Activated gamma-delta T cell treated with anti-CD3 and anti-CD28 coated beads, Interleukin-2, amount 50 U/mL, for 16 hours (primary cell): Measurements from ENCODE around the gene CDH10.

Source experiments
- DNase-seq: peaks from one replicate; pipeline ENCODE4 v3.0.0-alpha.2; 2020; ENCODE audit warnings: low read depth

The CDH10 gene

DNA sequence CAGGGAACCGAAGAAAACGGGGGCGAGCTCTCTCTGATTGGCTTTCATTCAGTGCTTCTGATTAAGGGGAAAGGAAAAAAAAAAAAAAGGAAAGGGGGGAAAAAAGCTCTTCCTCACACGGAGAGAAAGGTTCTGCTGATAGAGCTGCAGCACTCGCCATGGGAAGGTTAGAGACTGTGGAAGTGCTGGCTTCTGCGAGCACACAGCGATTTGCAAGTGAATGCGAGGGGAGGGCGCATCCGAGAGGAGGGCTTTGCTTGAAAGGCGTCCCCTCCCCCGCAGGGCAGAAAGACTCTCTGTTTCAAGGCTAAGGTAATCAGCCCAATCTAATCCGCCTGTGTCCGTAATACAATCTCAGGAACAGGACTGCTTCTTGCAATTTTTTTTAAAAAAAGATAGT is at the start of gene CDH10:
Gene CDH10, minus strand, starts transcription at position 218 of the 400 bp plus-strand sequence. CDS start 51,488 bp downstream, outside the sequence.
- DNase-seq = no peak

DNA sequence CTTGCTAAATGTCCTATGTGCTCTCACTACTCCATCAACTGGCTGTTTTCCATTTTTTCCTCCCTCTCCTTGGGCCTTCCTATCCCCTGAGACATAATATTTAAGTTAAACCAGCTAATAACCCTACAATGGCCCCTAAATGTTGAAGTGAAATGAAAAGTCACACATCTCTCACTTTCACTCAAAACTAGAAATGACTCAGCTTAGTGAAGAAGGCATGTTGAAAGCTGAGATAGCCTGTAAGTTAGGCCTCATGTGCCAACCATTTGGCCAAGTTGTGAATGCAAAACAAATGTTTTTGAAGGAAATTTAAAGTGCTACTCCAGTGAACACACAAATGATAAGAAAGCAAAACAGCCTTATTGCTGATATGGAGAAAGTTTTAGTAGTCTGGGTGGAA is 48.8 kb upstream of the CDH10 start:
- no peak for DNase-seq

DNA sequence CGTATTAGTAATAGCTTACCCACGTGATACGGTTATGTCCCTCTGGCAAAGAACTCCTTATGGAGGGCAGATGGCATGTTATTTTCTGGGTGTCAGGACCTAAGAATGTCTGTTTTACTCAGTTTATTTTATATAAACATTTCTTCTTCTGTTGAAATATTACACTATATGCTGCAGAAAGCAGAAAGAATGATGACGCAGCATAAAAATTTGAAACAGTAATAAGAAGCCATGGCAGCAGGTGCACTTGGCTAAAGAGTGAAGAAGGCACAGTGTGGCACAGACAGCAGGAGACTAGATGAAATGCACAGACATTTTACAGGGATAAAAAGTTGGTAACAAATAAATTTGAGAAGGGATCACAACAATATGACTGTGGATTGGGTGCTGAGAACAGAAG is 46.3 kb upstream of the CDH10 start:
- DNase-seq = no peak

DNA sequence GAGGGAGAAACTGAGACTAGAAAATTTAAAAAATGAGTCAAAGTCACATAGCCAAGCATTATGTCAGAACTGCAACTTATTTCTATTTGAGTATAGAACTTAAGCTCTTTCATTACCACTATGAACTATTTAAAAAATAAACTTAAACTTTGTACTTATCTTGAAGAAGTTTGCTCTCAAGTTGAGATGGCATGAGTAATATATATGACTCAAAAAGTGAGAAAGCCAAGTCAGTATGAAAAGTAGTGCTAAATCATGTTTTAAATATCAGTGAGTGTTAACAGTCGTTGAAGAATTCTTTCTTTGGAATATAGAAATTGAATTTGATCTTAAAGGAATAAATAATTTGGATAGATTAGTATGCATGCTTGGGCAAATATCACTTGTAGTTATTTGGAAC is 36.3 kb upstream of the CDH10 start:
- no peak for DNase-seq

DNA sequence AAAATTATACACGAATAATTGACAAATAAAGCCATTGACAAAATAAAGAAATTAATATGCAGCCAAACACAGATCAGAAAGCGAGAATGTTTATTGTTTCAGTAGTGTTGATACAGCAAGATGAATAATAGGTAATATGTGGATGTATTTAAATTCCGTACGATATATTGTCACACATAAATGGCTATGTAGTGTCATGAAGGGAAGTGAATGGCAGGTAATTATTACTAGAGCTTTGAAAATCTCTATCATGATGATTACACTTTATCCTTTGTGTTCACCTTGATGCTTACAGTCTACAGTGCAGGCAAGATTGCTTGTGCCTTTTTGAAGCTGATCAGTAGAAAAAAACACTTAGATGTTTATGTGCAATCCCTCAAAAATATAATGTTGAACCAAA is 23.3 kb upstream of the CDH10 start:
- DNase-seq = no peak

DNA sequence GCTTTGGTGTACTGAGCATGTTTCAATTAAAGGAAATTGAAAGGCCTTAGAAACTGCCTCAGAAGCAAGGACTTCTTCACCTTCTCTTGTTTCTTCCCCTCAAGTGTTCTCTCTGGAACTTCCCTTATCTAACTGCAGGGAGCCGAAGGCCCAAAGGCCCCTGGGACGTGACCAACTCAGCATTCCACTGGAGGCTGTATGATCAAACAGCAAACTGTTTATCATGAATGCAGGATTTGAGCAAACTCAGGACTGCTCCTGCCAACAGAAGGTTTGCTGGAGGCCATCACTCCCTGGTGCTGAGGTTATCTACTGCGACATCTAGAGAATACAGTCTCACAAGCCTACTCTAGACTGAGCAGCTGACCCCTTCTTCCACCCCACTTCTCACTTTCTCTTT is 4.8 kb upstream of the CDH10 start:
- DNase-seq = no peak

DNA sequence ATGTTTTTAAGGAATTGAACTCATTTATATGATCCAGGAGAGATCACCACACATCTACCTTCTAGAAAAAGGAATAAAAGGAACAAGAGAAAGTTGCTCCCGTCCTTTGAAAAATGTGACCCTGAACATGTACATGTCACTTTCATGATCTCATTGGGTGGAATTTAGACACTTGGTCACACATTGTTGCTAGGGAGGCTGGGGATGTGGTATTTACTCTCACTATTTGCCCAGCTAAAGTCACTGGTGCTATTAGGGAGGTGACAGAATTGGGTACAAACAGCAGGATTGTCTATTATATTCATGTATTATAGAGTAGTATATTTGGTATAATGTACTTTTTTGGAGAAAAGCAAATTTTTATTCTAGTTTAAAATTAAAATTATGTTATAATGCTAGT is 2.1 kb upstream of the CDH10 start:
- DNase-seq = no peak

DNA sequence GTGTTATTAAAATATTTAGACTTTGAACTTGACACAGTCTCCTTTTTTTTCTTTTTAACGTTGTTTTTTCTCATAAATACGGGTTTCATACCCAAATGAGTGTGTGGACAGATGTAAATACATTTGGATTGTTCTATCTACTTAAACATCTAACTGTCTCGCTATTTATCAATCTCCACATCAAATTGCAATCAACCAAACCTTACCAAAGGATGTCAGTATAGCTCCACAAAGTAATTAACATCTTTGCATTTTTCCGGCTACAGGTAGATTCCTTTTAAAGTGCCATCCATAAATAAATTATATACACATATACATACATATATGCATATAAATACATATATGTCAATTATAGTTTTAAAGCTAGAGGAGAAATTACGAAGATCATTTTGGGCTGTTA is 705 bp upstream of the CDH10 start:
- DNase-seq = no peak

DNA sequence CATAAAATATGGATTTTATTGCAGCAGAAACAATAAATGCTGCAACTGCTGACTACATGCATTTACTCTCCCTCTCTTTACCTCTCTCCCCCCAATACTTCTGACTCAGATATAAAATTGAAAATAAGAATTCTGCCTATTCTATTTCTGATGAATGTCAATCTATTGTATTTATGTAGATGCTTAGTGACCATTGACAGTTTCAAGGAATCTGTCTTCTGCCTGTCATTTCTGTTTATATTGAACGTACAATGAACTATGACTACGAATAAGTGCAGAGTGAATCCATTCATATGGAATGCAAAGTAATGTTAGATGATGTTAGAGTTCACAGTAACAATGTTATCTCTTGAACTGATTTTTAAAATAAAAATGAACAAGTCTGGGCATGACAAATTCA is 898 bp downstream of the CDH10 start:
- no peak for DNase-seq

DNA sequence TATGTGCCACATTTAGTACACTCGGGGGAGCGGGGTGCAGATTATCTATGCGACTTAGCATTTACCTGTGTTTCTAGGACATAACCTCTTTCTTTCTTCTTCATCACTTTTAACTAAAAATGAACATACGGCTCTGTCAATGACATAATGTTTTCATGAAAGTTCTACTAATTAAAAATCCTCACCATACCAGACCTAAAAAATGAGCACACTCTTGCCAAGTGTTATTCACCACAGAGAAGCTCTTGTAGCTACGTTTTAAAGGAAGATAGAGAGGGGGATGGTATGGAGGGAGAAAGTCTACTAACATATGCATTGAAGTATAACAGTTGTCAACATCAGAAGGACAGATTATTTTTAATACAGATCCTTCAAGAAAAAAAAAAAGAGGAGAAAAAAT is 1.6 kb downstream of the CDH10 start:
- no peak for DNase-seq

DNA sequence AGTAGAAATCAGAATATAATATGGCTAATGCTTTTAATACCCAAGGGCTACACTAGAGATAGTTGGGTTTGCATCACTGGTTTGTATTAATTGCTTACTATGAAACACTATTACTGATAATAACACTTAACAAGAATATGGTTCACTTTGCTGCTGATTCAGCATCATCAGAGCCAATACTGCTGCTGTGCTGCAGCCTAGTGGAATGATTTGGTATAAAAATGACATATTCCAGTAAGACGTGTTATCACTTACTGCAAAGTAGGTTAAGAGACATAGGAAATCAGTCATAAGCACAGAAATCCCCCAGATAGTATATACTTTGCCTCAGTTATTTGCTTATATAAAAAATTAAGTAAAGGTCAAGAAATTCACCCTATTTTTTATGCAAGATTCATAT is 2.8 kb downstream of the CDH10 start:
- no peak for DNase-seq

DNA sequence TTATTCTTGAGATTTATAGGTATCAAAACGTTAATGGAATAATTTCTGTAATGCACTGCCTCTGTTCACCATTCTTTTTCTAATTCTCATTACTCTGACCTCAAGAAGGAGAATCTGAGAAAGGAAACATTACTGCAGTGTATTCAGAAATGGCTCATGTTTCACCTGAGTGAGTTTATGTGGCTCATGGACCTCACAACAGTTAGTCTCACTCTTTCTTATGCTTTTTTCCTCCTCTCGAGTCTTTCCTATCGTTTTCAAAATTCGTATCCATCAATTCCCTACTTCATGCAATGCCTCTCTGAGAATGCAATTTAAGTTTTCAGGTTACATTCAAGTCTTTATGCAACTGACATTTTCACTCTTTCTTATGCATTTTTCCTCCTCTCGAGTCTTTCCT is 9.6 kb downstream of the CDH10 start:
- no peak for DNase-seq

DNA sequence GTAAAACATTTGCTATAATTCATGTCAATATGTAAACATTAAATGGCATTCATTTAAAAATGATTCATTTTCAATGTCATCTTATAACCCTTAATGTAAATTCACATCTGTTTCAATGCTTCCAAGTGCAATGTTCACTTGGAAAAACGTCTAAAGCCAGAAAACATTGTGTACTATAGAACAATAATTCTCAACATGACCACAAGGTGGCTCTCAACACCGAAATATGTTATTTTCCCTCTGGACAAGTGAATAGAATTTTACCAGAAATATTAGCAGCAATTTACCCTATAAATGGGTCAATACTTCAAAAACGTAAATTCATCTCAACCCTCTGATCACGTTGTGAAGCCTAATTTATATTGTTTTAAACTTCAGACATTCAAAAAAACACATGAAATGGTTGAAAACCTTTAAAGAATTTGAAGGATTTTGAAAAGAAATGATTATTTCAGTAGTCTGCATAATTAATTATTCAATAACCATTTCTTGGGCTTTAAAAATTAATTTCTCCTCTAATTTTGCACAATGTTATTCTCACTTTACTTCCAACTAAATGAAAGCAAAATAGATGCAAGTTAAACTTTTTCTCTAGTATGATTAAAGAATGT is 11.0 kb downstream of the CDH10 start:
- no peak for DNase-seq

DNA sequence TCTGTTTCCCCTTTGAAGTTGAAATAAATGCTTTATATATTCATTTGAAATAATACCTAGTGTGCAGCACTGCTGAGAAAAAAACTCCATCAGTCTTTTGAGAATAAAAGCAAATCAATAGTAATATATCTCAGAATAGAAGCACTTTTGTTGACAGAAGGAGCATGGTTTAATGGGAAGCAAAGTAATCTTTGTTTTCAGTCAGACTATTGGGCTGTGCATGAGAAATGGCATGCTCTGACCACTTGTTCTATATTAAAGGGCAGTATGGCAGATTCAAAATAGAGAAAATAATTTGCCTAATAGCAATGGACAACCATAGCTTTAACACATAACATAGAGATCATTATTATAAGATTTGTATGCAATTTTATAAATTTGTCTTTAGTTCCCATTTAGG is 12.4 kb downstream of the CDH10 start:
- DNase-seq = no peak

DNA sequence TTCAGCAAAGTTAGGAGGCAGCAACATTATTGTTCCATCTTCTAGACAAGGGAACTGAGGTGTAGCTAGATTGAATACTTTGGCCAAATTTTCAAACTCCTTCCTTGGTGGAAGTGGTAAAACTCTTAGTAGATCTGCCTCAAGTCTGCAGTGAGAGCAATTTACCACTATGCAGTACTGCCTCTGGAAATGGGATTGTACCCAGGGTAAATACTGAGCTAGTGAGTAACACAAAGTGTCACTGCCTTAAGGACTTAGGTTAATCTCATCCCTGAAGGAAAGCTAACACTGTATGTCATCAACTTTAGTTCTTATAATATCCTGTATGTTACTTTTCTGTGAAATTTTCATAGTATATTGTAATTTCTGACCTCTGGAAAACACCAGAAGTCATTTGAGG is 13.9 kb downstream of the CDH10 start:
- no peak for DNase-seq

DNA sequence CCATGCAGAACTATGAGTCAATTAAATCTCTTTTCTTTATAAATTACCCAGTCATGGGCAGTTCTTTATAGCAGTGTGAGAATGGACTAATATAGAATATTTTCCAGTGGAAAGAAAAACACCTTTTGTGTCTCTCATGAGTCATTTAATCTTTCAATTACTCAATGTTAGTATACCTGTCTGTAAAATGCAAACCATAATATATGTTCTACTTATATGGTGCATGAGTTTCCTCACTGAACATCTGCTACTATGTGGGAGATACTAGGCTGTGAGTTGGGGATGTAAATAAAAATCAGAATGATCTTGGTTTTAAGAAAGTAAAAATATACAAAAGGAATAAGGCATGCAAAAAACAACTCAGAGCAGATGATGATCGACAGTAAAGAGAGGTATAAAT is 15.0 kb downstream of the CDH10 start:
- DNase-seq = no peak

DNA sequence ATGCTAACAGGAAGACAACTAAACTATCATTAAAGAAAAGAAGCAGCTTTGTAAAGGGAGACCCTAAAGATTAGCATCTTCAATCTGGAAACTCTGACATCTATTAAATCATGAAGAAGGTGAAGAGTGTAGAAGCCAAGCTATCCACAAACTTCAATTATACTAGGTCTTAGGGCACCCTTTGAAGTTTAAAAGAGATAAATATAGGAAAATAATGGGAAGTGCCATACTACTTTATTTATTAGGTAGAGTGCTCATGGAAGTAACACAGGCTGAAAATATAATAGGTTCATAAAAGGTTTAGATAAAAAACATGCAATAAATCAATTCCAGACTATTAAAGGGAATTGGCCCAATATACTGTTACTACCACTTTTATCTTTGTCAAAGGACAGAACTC is 19.9 kb downstream of the CDH10 start:
- no peak for DNase-seq

DNA sequence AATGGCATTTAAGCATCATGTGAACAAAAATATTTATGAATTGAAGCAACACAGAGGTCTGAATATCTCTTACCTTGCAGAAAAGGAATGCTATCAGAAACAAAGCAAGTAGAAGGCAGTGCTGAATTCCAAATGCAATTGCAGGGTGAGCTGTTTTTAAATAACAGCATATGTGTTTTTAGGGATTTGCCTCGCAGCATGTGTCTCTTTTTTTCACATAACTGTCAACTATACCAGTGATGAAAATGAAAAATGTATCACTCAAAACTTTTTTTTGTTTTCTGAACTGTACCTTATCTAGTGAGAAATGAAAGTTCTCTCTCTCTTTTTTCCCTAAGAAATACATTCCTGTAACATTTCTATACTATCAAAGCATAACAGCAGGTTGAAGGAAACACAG is 21.2 kb downstream of the CDH10 start:
- DNase-seq = no peak

DNA sequence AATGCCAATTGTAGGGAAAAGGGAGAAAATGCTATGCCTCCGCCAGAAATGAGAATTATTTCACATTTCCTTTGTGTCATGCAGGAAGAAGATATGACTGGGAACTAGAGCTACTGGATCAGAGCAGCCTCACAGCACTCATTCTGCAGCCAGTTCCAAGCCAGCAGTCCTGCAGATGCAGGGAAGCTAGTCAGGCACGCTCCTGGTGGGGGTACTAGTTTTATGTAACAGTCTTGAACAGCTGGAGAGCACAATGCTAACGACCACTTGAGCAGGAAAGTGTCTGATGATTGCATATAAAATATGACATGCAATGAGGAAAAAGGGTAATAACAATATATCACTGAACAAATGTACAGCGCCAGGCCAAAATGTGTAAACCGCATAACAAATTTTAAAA is 21.7 kb downstream of the CDH10 start:
- DNase-seq = no peak

DNA sequence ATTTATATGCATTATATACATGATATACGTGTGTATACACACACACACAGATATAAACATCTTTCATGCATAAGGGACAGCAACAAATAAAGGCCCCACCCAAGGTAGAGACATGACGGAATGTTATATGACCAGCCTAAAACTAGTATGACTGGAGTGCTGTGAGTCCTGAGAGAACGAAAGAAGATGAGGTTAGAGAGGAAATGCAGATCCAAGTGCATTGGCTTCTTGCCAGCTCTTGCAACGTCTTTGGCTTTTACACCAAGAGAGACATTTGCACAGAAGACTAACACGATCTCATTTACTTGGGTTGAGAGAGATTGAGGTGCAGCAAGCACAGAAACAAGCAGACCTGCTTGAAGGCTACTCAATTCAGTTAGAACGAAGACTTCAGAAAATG is 23.0 kb downstream of the CDH10 start:
- DNase-seq = no peak

DNA sequence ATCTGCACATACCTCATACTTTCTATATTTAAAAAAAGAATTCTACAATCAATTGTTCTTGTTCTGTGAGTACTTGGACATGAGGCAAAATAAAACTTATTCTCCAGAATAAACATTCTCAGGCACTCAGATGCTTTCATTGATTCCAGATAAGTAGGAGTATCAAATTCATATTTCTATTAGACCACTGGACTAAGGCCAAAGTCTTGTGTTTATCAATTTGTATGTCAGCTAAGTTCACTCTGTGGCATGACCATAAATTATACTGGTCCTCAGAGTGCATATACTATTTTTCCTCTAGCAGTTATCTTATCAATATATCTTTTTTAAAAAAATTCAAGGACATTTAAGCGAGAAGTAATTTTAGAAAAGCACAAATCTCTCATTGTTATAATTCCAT is 28.2 kb downstream of the CDH10 start:
- no peak for DNase-seq

DNA sequence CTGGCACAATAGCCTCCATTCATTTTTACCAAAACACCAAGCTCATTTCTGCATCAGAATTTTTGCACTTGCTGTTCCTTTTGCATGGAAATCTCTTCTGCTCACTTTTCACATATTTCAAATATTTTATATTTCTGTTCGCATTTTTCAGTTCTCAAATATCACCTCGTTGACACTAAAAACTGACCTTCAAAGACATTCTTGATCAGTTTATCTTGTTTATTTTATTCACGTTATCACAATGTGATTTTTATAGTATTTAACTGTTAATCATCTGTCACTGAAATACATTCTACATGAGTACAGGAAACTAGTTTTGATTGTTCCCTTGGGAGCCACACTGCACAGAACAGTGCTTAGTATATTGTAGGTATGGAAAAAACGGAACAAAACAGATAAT is 29.6 kb downstream of the CDH10 start:
- DNase-seq = no peak

DNA sequence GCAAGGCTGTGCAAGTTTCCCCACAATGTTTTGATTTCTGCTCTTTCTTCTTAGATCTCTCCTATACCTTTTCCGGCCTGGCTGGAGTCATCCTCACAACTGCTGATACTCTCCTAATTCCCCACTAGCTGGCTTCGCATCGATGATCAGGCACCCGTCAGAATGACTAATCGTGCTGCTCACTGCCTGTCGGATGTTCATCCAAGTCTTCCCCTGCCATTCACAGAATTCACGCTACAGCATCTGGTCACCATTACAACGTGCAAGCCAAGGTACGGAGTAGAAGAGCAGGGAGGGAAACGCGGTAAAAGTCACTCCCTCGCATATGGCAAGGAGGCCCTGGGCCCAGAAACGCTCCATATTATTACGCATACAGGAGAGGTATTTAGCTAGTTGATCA is 35.1 kb downstream of the CDH10 start:
- no peak for DNase-seq

DNA sequence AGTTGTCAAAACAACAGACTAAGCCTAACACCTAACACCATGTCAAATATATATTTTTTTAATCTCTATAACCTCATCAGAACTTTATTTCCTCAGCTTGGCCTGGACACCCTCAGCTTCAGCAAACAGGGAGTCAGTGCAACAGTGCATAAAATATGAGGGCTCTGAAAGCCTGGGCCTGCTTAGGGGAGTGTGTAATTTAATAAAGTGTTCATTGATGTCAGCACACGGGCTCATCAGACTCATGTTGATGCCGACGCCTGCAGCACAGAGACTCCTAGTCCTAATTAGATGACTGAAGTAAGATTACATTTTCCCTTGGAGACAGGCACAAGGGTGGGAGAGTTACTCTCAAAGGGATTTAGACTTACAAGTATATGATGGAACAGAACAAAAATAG is 37.8 kb downstream of the CDH10 start:
- DNase-seq = no peak

DNA sequence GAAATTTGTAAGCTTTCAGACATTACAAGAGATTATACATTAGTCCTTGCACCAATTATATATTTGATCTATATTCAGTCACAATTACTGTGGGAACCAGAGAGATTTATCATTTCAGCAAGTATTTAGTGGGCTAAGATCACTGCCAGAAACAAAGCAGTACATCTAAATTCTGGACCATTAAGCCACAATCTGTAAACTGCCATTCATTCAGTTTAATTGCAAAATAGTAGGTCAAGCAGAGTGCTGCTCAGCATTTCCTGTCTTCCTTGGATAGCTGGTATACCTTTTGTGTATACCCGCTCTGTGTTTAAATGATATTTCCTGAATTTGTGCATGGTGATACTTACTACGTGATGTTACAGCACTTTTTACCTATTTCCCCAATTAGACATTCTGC is 42.6 kb downstream of the CDH10 start:
- no peak for DNase-seq
